Suppressor macrophage treated with lipopolysaccharide for 4 hours (primary cell): ENCODE results near the gene EMID1.
A peak's percentile ranks its signal among the peaks of the same experiment; 100 is the strongest.
"Not testable (repeated sequence)": the region's sequence is repeated elsewhere in the genome, so short reads cannot be mapped to it uniquely, and the experiment has no call there.

Experiments
- DNase-seq: peaks from one replicate; pipeline ENCODE4 v3.0.0-alpha.2; 2020

The EMID1 gene

GRCh38 chr22:29211466-29211865, 5.8 kb downstream of the EMID1 start:
- DNase-seq, result no peak

GRCh38 chr22:29212743-29213142, 7.0 kb downstream of the EMID1 start:
- DNase-seq, result no peak

- no peak for DNase-seq
These were observed 7.8 kb downstream of the EMID1 start for GRCh38 chr22:29213493-29213892.

GRCh38 chr22:29214232-29214631, 8.5 kb downstream of the EMID1 start:
- DNase-seq, result no peak

- no peak for DNase-seq
These were observed 9.5 kb downstream of the EMID1 start for GRCh38 chr22:29215012-29215860.

GRCh38 chr22:29216011-29216872, 10.5 kb downstream of the EMID1 start:
- no peak for DNase-seq

GRCh38 chr22:29216873-29217666, 11.4 kb downstream of the EMID1 start:
- peak; percentile 85 for DNase-seq

- no peak for DNase-seq
These were observed 12.4 kb downstream of the EMID1 start for GRCh38 chr22:29217827-29218757.

- DNase-seq, result no peak
These were observed 13.2 kb downstream of the EMID1 start for GRCh38 chr22:29218758-29219408.

GRCh38 chr22:29219409-29219782, 13.7 kb downstream of the EMID1 start:
- not testable (repeated sequence) for DNase-seq

- no peak for DNase-seq
These were observed 14.4 kb downstream of the EMID1 start for GRCh38 chr22:29219881-29220670.

- no peak for DNase-seq
These were observed 18.6 kb downstream of the EMID1 start for GRCh38 chr22:29224121-29224858.

- DNase-seq, result no peak
These were observed 19.2 kb downstream of the EMID1 start for GRCh38 chr22:29224859-29225410.

- no peak for DNase-seq
These were observed 19.9 kb downstream of the EMID1 start for GRCh38 chr22:29225422-29226090.

- no peak for DNase-seq
These were observed 20.8 kb downstream of the EMID1 start for GRCh38 chr22:29226351-29226981.

GRCh38 chr22:29230972-29231875, 25.5 kb downstream of the EMID1 start:
- DNase-seq, result no peak
